Measurements from ENCODE around the gene HYI.

Gene HYI

DNA sequence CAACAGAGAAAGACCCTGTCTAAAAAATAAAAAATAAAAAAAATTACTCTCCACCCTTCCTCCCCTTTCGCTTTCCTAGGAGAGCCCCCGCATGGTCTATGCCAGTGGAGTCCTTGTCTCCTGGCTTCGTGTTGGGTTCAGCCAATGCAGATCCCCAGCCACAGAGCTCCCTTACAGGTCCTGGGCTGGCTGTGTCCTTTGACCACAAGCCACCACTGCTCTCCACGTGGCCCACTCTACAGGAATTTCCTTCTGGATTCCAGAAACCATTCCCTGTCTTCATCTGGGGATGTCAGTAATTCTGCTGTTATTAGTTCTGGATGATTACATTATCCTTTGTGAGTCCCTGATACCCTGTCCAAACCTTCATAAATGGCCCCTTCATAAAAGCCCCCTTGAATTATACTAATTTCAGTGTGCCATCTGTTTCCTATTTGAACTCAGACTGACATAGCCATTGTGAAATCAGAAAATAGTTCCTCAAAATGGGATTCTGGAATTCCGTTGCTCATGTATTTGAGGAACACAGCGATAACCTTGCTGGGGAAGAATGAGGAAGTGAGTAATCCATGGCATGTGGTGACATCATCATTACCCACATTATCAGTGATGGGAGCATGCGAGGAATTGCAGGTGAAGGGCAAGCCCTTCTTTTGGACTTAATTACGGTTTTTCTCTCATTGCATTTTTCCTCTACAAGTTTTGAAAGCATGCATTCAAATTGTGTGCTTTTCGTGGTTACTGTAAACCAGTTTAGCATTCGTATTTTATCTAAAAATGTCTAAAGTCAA is 22.1 kb upstream of the HYI start:
- peak; percentile 42; the same call in 1 of the 2 replicates for TF ChIP-seq CEBPB (IDR thresholded peaks at IDR 0.05)
- peak; percentile 88 for TF ChIP-seq TEAD4 (IDR thresholded peaks at IDR 0.05)
- 0 out of 2 replicates have a peak, but pooled peaks have one; percentile 47 for TF ChIP-seq EP300 (IDR thresholded peaks at IDR 0.05; ENCODE audit: borderline replicate concordance)
- peak; percentile 56; the same call in 1 of the 2 replicates for TF ChIP-seq FOXM1 (IDR thresholded peaks at IDR 0.05; ENCODE audit: borderline replicate concordance, low read depth)
- TF ChIP-seq TCF12 (IDR thresholded peaks at IDR 0.05; ENCODE audit: low read depth): peak; percentile 46; the same call in 1 of the 2 replicates
- TF ChIP-seq, protein P1, sequence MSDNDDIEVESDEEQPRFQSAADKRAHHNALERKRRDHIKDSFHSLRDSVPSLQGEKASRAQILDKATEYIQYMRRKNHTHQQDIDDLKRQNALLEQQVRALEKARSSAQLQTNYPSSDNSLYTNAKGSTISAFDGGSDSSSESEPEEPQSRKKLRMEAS (IDR thresholded peaks at IDR 0.05): peak; percentile 39; the same call in 1 of the 2 replicates

DNA sequence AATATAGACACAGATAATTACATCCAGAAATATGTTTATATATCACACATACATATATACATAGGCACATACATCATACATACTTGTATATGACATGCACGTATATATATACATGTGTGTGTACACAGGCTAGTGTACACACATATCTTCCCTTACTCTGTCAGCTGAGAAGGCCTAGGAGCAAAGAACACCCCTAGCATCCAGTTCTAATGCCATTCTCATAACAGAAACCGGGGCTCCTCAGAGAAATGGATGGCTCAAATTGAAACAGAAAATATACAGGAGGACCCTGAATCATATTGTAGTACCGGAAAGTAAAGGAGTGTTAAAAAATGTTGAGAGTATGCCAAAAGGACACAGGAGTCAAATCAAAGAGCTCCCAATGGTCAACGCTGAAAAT is 19.7 kb upstream of the HYI start:
- TF ChIP-seq, protein P2, sequence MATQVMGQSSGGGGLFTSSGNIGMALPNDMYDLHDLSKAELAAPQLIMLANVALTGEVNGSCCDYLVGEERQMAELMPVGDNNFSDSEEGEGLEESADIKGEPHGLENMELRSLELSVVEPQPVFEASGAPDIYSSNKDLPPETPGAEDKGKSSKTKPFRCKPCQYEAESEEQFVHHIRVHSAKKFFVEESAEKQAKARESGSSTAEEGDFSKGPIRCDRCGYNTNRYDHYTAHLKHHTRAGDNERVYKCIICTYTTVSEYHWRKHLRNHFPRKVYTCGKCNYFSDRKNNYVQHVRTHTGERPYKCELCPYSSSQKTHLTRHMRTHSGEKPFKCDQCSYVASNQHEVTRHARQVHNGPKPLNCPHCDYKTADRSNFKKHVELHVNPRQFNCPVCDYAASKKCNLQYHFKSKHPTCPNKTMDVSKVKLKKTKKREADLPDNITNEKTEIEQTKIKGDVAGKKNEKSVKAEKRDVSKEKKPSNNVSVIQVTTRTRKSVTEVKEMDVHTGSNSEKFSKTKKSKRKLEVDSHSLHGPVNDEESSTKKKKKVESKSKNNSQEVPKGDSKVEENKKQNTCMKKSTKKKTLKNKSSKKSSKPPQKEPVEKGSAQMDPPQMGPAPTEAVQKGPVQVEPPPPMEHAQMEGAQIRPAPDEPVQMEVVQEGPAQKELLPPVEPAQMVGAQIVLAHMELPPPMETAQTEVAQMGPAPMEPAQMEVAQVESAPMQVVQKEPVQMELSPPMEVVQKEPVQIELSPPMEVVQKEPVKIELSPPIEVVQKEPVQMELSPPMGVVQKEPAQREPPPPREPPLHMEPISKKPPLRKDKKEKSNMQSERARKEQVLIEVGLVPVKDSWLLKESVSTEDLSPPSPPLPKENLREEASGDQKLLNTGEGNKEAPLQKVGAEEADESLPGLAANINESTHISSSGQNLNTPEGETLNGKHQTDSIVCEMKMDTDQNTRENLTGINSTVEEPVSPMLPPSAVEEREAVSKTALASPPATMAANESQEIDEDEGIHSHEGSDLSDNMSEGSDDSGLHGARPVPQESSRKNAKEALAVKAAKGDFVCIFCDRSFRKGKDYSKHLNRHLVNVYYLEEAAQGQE (IDR thresholded peaks at IDR 0.05; ENCODE audit: low read depth): no peak
- TF ChIP-seq CEBPB (IDR thresholded peaks at IDR 0.05) (no peak), FOXM1 (IDR thresholded peaks at IDR 0.05; ENCODE audit: borderline replicate concordance, low read depth) (no peak), EGR1 (IDR thresholded peaks at IDR 0.05) (no peak), CREB1 (IDR thresholded peaks at IDR 0.05; ENCODE audit: low read depth) (no peak)
- TF ChIP-seq, protein P1 (IDR thresholded peaks at IDR 0.05): no peak

DNA sequence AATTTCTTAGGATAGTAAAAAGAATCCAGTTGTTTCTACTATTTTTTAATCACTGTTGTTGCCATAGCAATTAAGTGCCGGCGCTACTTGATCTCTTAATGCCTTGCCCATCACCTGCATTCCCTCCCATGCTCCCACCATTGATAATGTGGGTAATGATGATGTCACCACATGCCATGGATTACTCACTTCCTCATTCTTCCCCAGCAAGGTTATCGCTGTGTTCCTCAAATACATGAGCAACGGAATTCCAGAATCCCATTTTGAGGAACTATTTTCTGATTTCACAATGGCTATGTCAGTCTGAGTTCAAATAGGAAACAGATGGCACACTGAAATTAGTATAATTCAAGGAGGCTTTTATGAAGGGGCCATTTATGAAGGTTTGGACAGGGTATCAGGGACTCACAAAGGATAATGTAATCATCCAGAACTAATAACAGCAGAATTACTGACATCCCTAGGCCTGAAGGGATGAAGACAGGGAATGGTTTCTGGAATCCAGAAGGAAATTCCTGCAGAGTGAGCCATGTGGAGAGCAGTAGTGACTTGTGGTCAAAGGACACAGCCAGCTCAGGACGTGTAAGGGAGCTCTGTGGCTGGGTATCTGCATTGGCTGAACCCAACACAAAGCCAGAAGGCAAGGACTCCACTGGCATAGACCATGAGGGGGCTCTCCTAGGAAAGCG is 18.9 kb upstream of the HYI start:
- peak; percentile 70; the same call in 1 of the 2 replicates for TF ChIP-seq EP300 (IDR thresholded peaks at IDR 0.05; ENCODE audit: borderline replicate concordance)
- peak; percentile 86 for TF ChIP-seq TEAD4 (IDR thresholded peaks at IDR 0.05)
- TF ChIP-seq TCF12 (IDR thresholded peaks at IDR 0.05; ENCODE audit: low read depth): peak; percentile 58; the same call in 1 of the 2 replicates
- 0 out of 2 replicates have a peak, but pooled peaks have one; percentile 45 for TF ChIP-seq FOXM1 (IDR thresholded peaks at IDR 0.05; ENCODE audit: borderline replicate concordance, low read depth)

DNA sequence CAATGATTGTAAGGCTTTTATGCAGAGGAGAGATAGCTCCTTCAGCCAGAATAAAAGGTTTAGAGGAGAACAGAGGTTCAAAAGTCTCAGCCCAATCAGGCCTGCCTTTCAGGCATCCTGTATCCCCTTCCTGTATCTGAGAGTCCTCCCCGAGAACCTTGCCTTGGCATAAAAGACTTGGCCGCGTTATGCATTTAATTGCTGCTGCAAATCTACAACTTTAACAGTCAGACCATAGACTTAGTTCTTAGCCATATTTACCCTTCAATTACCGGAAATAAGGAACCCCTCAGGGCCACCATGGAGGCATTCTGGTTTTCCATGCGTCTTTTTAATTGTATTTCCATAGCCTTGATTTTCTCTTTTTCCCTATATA is 18.3 kb upstream of the HYI start:
- TF ChIP-seq CREB1 (IDR thresholded peaks at IDR 0.05; ENCODE audit: low read depth) (no peak), TCF12 (IDR thresholded peaks at IDR 0.05; ENCODE audit: low read depth) (no peak), ZBTB7A (IDR thresholded peaks at IDR 0.05; ENCODE audit: low read depth) (no peak)

DNA sequence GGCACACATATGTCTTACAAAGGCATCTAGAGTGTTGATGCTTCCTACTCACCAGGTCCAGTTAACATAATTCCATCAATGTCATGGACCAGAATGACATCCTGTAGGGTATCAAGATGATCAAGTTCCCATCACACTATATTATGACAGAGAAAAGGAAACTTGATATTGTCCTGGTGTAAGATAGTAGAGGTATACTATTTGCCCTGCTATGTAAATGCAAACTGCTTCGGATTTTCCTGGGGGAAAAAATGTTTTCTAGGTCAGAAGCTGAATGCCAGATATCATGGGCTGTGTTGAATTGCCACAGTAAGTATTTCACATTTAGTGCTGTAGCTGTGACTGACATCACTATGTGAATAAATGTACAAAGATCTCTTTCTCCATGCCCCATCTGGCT is 16.2 kb upstream of the HYI start:
- TF ChIP-seq TAF1 (IDR thresholded peaks at IDR 0.05; ENCODE audit: low read depth): no peak
- no peak for TF ChIP-seq TCF12 (IDR thresholded peaks at IDR 0.05; ENCODE audit: low read depth)
- TF ChIP-seq TEAD4 (IDR thresholded peaks at IDR 0.05): no peak
- no peak for TF ChIP-seq YY1 (IDR thresholded peaks at IDR 0.05; ENCODE audit: low read depth)
- TF ChIP-seq ZBTB7A (IDR thresholded peaks at IDR 0.05; ENCODE audit: low read depth): no peak
- TF ChIP-seq, protein P3, sequence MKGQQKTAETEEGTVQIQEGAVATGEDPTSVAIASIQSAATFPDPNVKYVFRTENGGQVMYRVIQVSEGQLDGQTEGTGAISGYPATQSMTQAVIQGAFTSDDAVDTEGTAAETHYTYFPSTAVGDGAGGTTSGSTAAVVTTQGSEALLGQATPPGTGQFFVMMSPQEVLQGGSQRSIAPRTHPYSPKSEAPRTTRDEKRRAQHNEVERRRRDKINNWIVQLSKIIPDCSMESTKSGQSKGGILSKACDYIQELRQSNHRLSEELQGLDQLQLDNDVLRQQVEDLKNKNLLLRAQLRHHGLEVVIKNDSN (IDR thresholded peaks at IDR 0.05): no peak
- TF ChIP-seq RAD21 (IDR thresholded peaks at IDR 0.05; ENCODE audit: low read depth): no peak
- TF ChIP-seq EP300 (IDR thresholded peaks at IDR 0.05; ENCODE audit: borderline replicate concordance): no peak

DNA sequence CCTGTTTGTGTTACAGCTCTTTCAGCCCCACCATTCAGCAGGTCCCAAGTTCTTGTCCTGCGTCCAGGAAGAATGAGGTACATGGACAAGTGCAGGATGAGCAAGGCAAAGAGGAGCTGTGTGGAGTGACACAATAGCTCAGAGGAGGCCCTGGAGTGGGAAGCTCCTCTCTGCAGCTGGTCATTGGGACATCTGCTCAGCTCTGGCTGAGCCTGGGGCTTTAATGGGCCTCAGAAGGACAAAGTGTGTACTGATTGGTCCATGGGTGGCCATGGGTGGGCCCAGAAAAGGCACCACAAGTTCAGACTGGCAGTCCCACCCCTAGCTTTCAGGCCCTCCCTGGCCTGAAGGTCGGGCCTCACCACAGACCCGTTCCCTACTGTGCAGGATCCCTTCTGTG is 14.7 kb upstream of the HYI start:
- TF ChIP-seq, protein P2 (IDR thresholded peaks at IDR 0.05; ENCODE audit: low read depth): no peak
- TF ChIP-seq RAD21 (IDR thresholded peaks at IDR 0.05; ENCODE audit: low read depth) (no peak), TAF1 (IDR thresholded peaks at IDR 0.05; ENCODE audit: low read depth) (no peak), NFIC (IDR thresholded peaks at IDR 0.05) (no peak), CEBPB (IDR thresholded peaks at IDR 0.05) (no peak)
- TF ChIP-seq, protein P1 (IDR thresholded peaks at IDR 0.05): no peak

All from Ishikawa (cell line).